ENCODE measurements around the gene MXD1.

MXD1 gene

GRCh38 chr2:69954084-69954483 is 39.2 kb downstream of the MXD1 start:
- DNase-seq = no peak

- no peak for DNase-seq
Measured at GRCh38 chr2:69955029-69955428, 40.1 kb downstream of the MXD1 start.

- DNase-seq = no peak
Measured at GRCh38 chr2:69956475-69956979, 41.6 kb downstream of the MXD1 start.

- no peak for DNase-seq
Measured at GRCh38 chr2:69957965-69958364, 43.1 kb downstream of the MXD1 start.

GRCh38 chr2:69958480-69958879 is 43.6 kb downstream of the MXD1 start:
- no peak for DNase-seq

DNA sequence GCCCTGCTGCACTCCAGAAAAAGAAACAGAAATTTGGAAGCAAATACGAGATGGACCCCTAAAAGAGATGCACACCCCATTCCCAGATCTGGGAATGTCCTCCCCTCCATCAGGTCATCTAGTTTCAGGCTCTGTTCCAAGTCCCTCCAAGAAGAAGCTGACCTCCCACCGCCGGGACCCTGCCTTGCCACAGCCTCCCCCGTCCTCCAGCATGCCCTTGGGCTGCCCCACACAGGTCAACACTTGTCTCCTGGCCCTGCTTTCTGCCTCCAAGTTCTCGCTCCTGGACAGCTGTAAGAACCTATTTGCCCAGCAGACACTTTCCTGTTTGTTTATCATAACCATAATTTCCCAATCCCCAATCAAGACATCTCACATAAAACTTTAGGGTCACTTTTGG is 44.5 kb downstream of the MXD1 start:
- DNase-seq = no peak

GRCh38 chr2:69960821-69961220 is 45.9 kb downstream of the MXD1 start:
- DNase-seq = no peak

DNA sequence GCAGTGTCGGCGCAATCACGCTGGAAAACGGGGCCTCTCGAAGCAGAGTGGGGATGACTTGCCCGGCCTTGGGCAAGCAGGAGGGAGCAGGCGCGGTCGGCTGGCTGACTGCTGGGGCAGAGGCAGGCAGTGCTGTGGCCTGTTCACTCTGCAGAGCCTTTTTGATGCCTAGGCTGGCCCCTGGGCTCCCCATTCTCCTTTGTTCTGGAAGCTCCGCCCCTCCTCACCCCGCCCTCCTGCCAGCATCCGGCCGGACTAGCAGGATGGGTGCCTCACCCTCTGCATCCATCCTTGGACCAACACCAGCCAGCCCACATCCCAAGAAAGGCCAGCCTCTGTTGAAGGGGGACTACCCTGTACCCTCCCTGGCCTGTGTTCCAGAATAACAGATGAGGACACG is 46.6 kb downstream of the MXD1 start, which contains the start of gene ASPRV1:
Gene ASPRV1 (minus strand): TSS at position 136 of the 400 bp plus-strand sequence. CDS start 195 bp downstream, outside the sequence.
- DNase-seq = no peak

- DNase-seq = no peak
Measured at GRCh38 chr2:69962986-69963730, 48.2 kb downstream of the MXD1 start.

DNA sequence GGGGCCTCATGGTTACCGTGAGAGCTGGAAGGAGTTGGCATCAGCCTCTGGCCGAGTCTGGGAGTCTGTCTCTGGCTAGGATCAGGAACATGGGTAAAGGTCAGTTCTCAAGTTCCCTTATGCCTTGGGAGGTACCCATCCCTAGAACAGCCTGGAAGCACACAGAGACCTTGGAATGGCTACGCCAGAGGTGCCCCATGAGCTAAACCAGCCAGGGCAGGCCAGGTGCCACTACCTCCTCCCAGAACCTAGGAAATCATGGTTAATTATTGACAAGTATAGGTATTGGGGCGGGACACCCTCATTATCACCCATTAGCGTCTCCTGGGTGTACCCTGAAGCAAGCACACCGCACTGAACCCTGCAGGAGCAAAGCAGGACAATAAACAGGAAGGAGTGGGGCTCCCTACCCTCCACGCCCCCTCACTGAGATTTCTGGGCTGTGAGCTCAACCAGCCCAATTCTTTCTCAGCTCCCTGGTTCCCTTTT is 49.5 kb downstream of the MXD1 start:
- DNase-seq = no peak

DNA sequence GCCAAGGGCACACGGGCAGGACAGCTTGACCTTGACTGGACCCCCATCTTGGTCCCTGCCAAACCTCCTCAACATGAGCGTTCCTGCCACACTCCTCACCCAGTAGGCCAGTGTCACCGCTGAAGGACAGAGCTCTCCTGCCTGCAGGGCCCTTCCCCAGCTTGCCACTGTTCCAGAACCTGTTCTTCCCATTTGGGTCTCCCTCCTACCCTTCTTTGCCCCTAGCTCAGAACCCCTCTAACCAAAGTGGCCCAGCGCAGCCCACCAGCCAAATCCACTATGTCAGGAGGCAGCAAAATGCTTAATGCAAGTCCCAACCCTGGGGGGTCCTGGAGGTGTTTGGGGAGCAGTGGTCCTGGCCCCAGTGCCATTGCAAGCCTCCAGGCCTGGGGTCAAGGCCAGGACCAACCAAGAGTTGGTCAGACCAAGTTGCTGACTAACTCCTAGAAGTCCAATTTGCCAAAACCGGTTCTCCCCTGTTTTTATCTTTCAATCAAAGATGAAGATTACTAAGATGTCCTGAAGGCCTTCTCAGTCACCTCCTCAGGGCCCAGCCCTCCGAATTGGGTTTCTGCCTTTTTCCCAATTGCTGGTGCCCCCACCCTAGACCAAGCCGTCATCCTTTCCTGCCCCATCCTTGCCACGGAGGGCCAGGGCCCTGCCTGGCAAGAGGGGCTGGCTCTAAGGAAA is 51.0 kb downstream of the MXD1 start:
- DNase-seq = no peak

DNA sequence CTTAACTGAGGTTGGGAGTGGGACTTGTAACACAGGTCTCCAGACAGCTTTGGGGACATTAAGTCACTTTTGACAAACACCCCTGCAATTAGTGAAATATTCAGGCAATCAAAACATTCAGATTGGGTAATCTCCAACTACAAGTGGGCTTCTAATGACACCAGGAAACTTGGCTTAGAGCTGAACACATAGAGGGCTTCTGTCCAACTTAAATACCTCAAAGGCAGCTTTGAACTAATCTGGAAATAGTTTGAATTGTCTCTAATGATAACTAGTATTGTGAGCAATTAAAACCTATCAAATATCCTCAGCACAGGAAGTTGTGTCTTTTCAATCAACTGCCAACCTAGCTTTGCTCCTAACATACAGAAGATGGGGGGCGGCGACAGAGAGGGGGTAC is 51.6 kb downstream of the MXD1 start:
- no peak for DNase-seq

GRCh38 chr2:69968609-69969008 is 53.7 kb downstream of the MXD1 start:
- DNase-seq = no peak

- no peak for DNase-seq
Measured at GRCh38 chr2:69969126-69969983, 54.4 kb downstream of the MXD1 start.

- DNase-seq = no peak
Measured at GRCh38 chr2:69969991-69970390, 55.1 kb downstream of the MXD1 start.

GRCh38 chr2:69972822-69973221 is 57.9 kb downstream of the MXD1 start:
- DNase-seq = no peak

DNA sequence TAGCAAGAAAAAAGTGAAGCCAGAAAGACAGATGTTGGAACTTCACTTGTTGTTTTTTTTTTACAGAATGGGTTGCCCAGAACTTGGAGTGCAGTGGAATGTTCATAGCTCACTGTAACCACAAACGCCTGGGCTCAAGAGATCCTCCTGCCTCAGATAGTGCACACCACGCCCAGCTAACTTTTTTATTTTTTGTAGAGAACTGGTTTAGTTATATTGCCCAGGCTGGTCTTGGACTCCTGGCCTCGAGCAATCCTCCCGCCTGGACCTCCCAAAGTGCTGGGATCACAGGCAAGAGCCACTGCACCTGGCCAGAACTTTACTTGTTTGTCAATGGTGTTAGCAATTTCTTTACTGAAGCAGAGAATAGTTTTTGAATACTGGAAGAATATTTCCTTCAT is 58.4 kb downstream of the MXD1 start:
- no peak for DNase-seq

GRCh38 chr2:69975136-69975852 is 60.4 kb downstream of the MXD1 start:
- no peak for DNase-seq

GRCh38 chr2:69975853-69976462 is 61.0 kb downstream of the MXD1 start:
- DNase-seq = no peak

DNA sequence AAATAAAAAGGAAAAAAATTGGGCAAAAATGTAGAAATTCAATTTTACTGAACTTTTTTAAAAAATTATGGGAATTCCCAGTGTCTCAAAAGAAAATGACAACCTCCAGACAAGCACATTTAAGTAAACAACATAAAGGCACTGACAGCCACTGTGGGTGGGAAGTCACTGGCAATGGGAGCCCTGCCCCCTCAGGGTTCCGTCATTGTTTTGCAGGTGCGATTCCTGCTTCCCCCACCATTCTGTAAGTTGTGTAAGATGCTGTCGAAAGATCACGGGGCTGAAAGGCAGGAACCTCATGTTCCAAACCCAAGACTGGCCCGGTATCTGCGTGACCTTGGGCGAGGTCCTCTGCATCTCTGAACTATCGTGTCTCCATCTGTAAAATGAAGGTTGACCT is 62.3 kb downstream of the MXD1 start:
- DNase-seq = no peak

GRCh38 chr2:69977906-69978482 is 63.1 kb downstream of the MXD1 start:
- no peak for DNase-seq

Data from fibroblast of skin of right biceps (primary cell).